K562 (cell line): ENCODE measurements around the gene FDX2. TPM values are rescaled to one million over a fixed set of nuclear protein-coding genes. Genes with fewer than 3 reads are reported as not detected.

Experiments
- BCOR ChIP-seq: fragments of 450-650 bp; IDR thresholded peaks from 2 replicates; pipeline ENCODE4 v1.6.1; 2016
- CAMTA2 ChIP-seq: fragments of 250-450 bp; sonication (Bioruptor Pico); conservative IDR thresholded peaks from 2 replicates; pipeline ENCODE4 v1.5.1; 2022
- CHD2 ChIP-seq: IDR thresholded peaks from 2 replicates; pipeline ENCODE4 v1.6.1; 2011; ENCODE audit warnings: low read depth, low read length
- EP300 ChIP-seq: IDR thresholded peaks from 2 replicates; pipeline ENCODE4 v1.6.1; 2012; ENCODE audit warnings: low read length, improper control_type of control experiment
- FOXP4 ChIP-seq: sonication (generic); formaldehyde crosslinking; IDR thresholded peaks from 2 replicates; pipeline ENCODE4 v1.8.0; 2022; ENCODE audit warnings: mild to moderate bottlenecking, missing genetic modification reagents, borderline replicate concordance
- MAFF ChIP-seq: IDR thresholded peaks from 2 replicates; pipeline ENCODE4 v1.6.1; 2012; ENCODE audit warnings: low read length, improper control_type of control experiment
- MAZ ChIP-seq, 2 experiments: fragments of 450-650 bp in 1 of 2; sonication (generic) in 1 of 2; formaldehyde crosslinking; IDR thresholded peaks in 1 of 2; conservative IDR thresholded peaks in 1 of 2; 2 replicates each; pipeline versions ENCODE4 v1.4.0 to v1.5.0; 2020; ENCODE audit warnings: mild to moderate bottlenecking in 1 of 2, missing genetic modification reagents in 1 of 2
- MTA2 ChIP-seq: fragments of 450-650 bp; IDR thresholded peaks from 2 replicates; pipeline ENCODE4 v1.6.1; 2016; ENCODE audit warnings: low read depth
- NR2C2 ChIP-seq, 2 experiments: fragments of 200-800 bp in 1 of 2; sonication (Bioruptor generic) in 1 of 2; sonication (generic) in 1 of 2; formaldehyde crosslinking in 1 of 2; IDR thresholded peaks; 2 replicates each; pipeline versions ENCODE4 v1.6.1 to v1.8.0; 2016 to 2022; ENCODE audit warnings: mild to moderate bottlenecking in 1 of 2, missing compliant biosample characterization in 1 of 2, missing genetic modification characterization in 1 of 2, missing genetic modification reagents in 1 of 2
- POLR2A ChIP-seq: fragments of 450-650 bp; conservative IDR thresholded peaks from 2 replicates; pipeline ENCODE4 v1.6.1; 2016
- RB1 ChIP-seq: fragments of 450-650 bp; IDR thresholded peaks from 2 replicates; pipeline ENCODE4 v1.6.1; 2017; ENCODE audit warnings: low read depth, mild to moderate bottlenecking
- RBFOX2 ChIP-seq: fragments of 200-400 bp; formaldehyde crosslinking; IDR thresholded peaks from 2 replicates; pipeline ENCODE4 v1.6.1; 2017; ENCODE audit warnings: low read depth, mild to moderate bottlenecking, low read length, moderate library complexity
- SAP30 ChIP-seq: fragments of 200-600 bp; sonication (generic); IDR thresholded peaks from 2 replicates; pipeline ENCODE4 v1.6.1; 2012; ENCODE audit warnings: borderline replicate concordance, low read depth, mild to moderate bottlenecking, moderate library complexity, low read length, control low read depth, inconsistent platforms; ENCODE audit not compliant: insufficient read depth, poor library complexity, severe bottlenecking
- TBP ChIP-seq: optimal IDR thresholded peaks from 2 replicates; pipeline ENCODE3; 2011; ENCODE audit warnings: low read depth, low read length, improper control_type of control experiment
- TCF7L2 ChIP-seq: fragments of 150-350 bp; IDR thresholded peaks from 2 replicates; pipeline ENCODE4 v1.6.1; 2016; ENCODE audit warnings: low read depth, mild to moderate bottlenecking, low read length, moderate library complexity
- XRCC5 ChIP-seq: fragments of 200-400 bp; formaldehyde crosslinking; IDR thresholded peaks from 2 replicates; pipeline ENCODE4 v1.6.1; 2017; ENCODE audit warnings: low read depth, mild to moderate bottlenecking, low read length
- ZBED1 ChIP-seq: IDR thresholded peaks from 2 replicates; pipeline ENCODE4 v1.6.1; 2014
- ZBTB49 ChIP-seq: sonication (generic); formaldehyde crosslinking; IDR thresholded peaks from 2 replicates; pipeline ENCODE4 v1.8.0; 2022; ENCODE audit warnings: missing genetic modification reagents, mild to moderate bottlenecking, borderline replicate concordance
- ZNF146 ChIP-seq: IDR thresholded peaks from one replicate; pipeline ENCODE4 v1.6.1; 2018; ENCODE audit warnings: missing compliant biosample characterization; ENCODE audit not compliant: unreplicated experiment
- ZNF347 ChIP-seq: fragments of 450-650 bp; formaldehyde crosslinking; IDR thresholded peaks from 2 replicates; pipeline ENCODE4 v1.4.0; 2020; ENCODE audit warnings: low read depth, mild to moderate bottlenecking, moderate library complexity
- polyA plus RNA-seq, 8 experiments: library from polyadenylated mRNA; depleted of rRNA in 4 of 8; stranded (reverse) in 5 of 8; unstranded in 3 of 8; fragments of >200 nt; fragmentation: Nextera tagmentation in 2 of 8; fragmentation: Illumina TruSeq in 1 of 8; extraction: Ambion mirVana in 2 of 8; extraction: Trizol in 1 of 8; gene quantifications; 2 replicates each; pipeline versions ENCODE4 v1.2.1 to v1.2.3, GENCODE V29; 2011 to 2014; ENCODE audit warnings: inconsistent platforms in 1 of 8, missing spikeins in 1 of 8
- total RNA-seq, 7 experiments: library from RNA; depleted of rRNA in 6 of 7; stranded (reverse); fragments of >200 nt in 6 of 7; fragmentation: Illumina TruSeq in 2 of 7; extraction: Trizol in 2 of 7; gene quantifications; 2 replicates each; pipeline versions ENCODE4 v1.2.1 to v1.2.3, GENCODE V29; 2011 to 2021; ENCODE audit warnings: low replicate concordance in 1 of 7
- TF ChIP-seq, protein P1 (sequence below): sonication (generic); formaldehyde crosslinking; IDR thresholded peaks from 2 replicates; pipeline ENCODE4 v1.8.1; 2023; ENCODE audit warnings: mild to moderate bottlenecking, missing genetic modification reagents

The FDX2 gene
- total and polyA plus RNA-seq, 9 of the 15 experiments (the other 6 are each of a cell fraction or from before 2014, with no cell fraction given) = 2.5 to 49.8 (median 29.7) TPM

GRCh38 chr19:10286803-10287737 lies 28.7 kb downstream of the FDX2 start, which contains the start of gene ICAM4 (continued):
- TF ChIP-seq, protein P1, sequence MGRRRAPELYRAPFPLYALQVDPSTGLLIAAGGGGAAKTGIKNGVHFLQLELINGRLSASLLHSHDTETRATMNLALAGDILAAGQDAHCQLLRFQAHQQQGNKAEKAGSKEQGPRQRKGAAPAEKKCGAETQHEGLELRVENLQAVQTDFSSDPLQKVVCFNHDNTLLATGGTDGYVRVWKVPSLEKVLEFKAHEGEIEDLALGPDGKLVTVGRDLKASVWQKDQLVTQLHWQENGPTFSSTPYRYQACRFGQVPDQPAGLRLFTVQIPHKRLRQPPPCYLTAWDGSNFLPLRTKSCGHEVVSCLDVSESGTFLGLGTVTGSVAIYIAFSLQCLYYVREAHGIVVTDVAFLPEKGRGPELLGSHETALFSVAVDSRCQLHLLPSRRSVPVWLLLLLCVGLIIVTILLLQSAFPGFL (CRISPR knock-in tag) = no peak
- TF ChIP-seq BCOR (peak; percentile 56; the same call in 1 of the 2 replicates), CAMTA2 (CRISPR knock-in tag) (0 out of 2 replicates have a peak, but pooled peaks have one; percentile 61), SAP30 (peak; percentile 50), POLR2A (peak; percentile 76), MAZ (CRISPR knock-in tag; conservative IDR thresholded peaks at IDR 0.05 in 1 of 2, IDR thresholded peaks at IDR 0.05 in 1 of 2) (peak; percentile 94 to 98), MAFF (no peak), ZBED1 (peak; percentile 31; the same call in 1 of the 2 replicates), ZNF347 (CRISPR knock-in tag) (no peak), CHD2 (no peak), RBFOX2 (peak; percentile 85), ZNF146 (no peak), FOXP4 (peak; percentile 52; the same call in 1 of the 2 replicates), EP300 (peak; percentile 33; the same call in 1 of the 2 replicates), ZBTB49 (CRISPR knock-in tag) (0 out of 2 replicates have a peak, but pooled peaks have one; percentile 37), NR2C2 (CRISPR knock-in tag; IDR thresholded peaks at IDR 0.05) (peak; percentile 45; the same call in 1 of the 2 replicates), NR2C2 (tag; IDR thresholded peaks at IDR 0.05) (no peak), TCF7L2 (no peak), RB1 (peak; percentile 47; the same call in 1 of the 2 replicates), TBP (peak; percentile 60), XRCC5 (0 out of 2 replicates have a peak, but pooled peaks have one; percentile 26), MTA2 (no peak)
